MCF 10A (cell line): ENCODE results near the gene SAMD4B. TPM values are rescaled to one million over a fixed set of nuclear protein-coding genes. Genes with fewer than 3 reads are reported as not detected.

Experiments used
- BruUV-seq: library from RNA; stranded (reverse); fragments of 400-500 nt; replicated peaks from 2 replicates; lab custom pipeline; 2021; lab: Mats Ljungman, UMichigan
- CTCF ChIA-PET: fragments of 300-600 bp; sonication (Branson Sonifier 250); formaldehyde crosslinking; extraction: SDS; loops from one replicate; lab custom pipeline; 2021; ENCODE audit warnings: antibody characterized with exemption, inconsistent platforms; lab: Yijun Ruan, JAX
- POLR2A ChIA-PET: fragments of 300-600, 350-650 bp; sonication (Branson Sonifier 250); formaldehyde crosslinking; extraction: SDS; loops from one replicate; lab custom pipeline; 2020; ENCODE audit warnings: antibody characterized with exemption, inconsistent platforms; lab: Yijun Ruan, JAX
- DNase-seq: peaks from one replicate; pipeline ENCODE4 v3.0.0-alpha.2; 2018; ENCODE audit not compliant: unreplicated experiment
- H3K27ac Mint-ChIP-seq: one replicate; pipeline ENCODE4 v1.8.0; 2022; ENCODE audit warnings: mild to moderate bottlenecking, low read depth, mixed read lengths; ENCODE audit not compliant: unreplicated experiment
- H3K27me3 Mint-ChIP-seq: one replicate; pipeline ENCODE4 v1.8.0; 2022; ENCODE audit warnings: mixed read lengths; ENCODE audit not compliant: insufficient read depth, unreplicated experiment
- H3K36me3 Mint-ChIP-seq: one replicate; pipeline ENCODE4 v1.8.0; 2022; ENCODE audit warnings: mild to moderate bottlenecking, moderate library complexity, mixed read lengths; ENCODE audit not compliant: insufficient read depth, unreplicated experiment
- H3K4me1 Mint-ChIP-seq: one replicate; pipeline ENCODE4 v1.8.0; 2022; ENCODE audit warnings: mixed read lengths; ENCODE audit not compliant: insufficient read depth, unreplicated experiment
- H3K4me3 Mint-ChIP-seq: one replicate; pipeline ENCODE4 v1.8.0; 2022; ENCODE audit warnings: mild to moderate bottlenecking, moderate library complexity, mixed read lengths; ENCODE audit not compliant: unreplicated experiment
- H3K9me3 Mint-ChIP-seq: one replicate; pipeline ENCODE4 v1.8.0; 2022; ENCODE audit warnings: mixed read lengths; ENCODE audit not compliant: unreplicated experiment
- CTCF ChIP-seq: fragments of 200-600 bp; IDR thresholded peaks from one replicate; pipeline ENCODE4 v1.8.0; 2022; ENCODE audit warnings: antibody characterized with exemption, mild to moderate bottlenecking; ENCODE audit not compliant: unreplicated experiment
- intact Hi-C: fragments of 100-400 bp; cut with micrococcal nuclease; formaldehyde crosslinking; loops from 2 replicates; pipeline ENCODE4 v1.14.1; 2022
- total RNA-seq: library from RNA; stranded (reverse); gene quantifications from 2 replicates; pipeline ENCODE4 v1.2.3, GENCODE V29; 2022

Gene SAMD4B
- total RNA-seq, 1 experiment from 2014 or later, result 65.4 TPM

GRCh38 chr19:39405261-39405957 lies 63.2 kb downstream of the SAMD4B start:
- ChIA-PET CTCF (interaction anchor here (1.5 kb wide), 1 partner anchor 7 kb away, joined by 7 read pairs; no protein-coding TSS in a partner anchor), POLR2A (interaction anchor here (0.7 to 4.3 kb wide), 6 partner anchors 14 to 568 kb away, joined by 3 to 44 read pairs (median 24); partner anchors contain the start of genes MED29, PAF1, RPS16 and SUPT5H)
- intact Hi-C loops, result no loop called here
- Mint-ChIP-seq H3K27ac (peak overlapping the region; percentile 100), H3K4me3 (peak overlapping the region; percentile 94), H3K27me3 (no peaks in the 10 kb centered on the region), H3K9me3 (no peaks in the 10 kb centered on the region), H3K36me3 (peaks cover 46% of the 10 kb centered on the region), H3K4me1 (peaks cover 32% of the 10 kb centered on the region)
- no peak for DNase-seq
- no peak for TF ChIP-seq CTCF
- no TSS peak for BruUV-seq

- ChIA-PET POLR2A (interaction anchor here (0.8 to 4.3 kb wide), 6 partner anchors 9 to 39 kb away, joined by 4 to 121 read pairs (median 28); partner anchors contain the start of genes MED29, PAF1, RPS16 and SUPT5H), CTCF (interaction anchor here (0.6 to 1.5 kb wide), 3 partner anchors 8 to 77 kb away, joined by 3 to 7 read pairs (median 3); no protein-coding TSS in a partner anchor)
- H3K27ac Mint-ChIP-seq, result peak overlapping the region; percentile 92
- H3K9me3 Mint-ChIP-seq, result no peaks in the 10 kb centered on the region
- H3K27me3 Mint-ChIP-seq, result no peaks in the 10 kb centered on the region
- peak overlapping the region; percentile 94 for H3K4me3 Mint-ChIP-seq
- intact Hi-C loops, result no loop called here
- H3K4me1 Mint-ChIP-seq, result peaks cover 38% of the 10 kb centered on the region
- peaks cover 53% of the 10 kb centered on the region for H3K36me3 Mint-ChIP-seq
- no TSS peak for BruUV-seq
- TF ChIP-seq CTCF, result no peak
- no peak for DNase-seq
These were observed 63.9 kb downstream of the SAMD4B start for GRCh38 chr19:39405958-39406655.

GRCh38 chr19:39406656-39407409 lies 64.6 kb downstream of the SAMD4B start, which contains the start of gene ZFP36:
TSS of gene ZFP36 (plus strand) at chr19:39406847. CDS start at chr19:39406905, 58 bp downstream.
- TSS peak; percentile 55 for BruUV-seq
- TF ChIP-seq CTCF, result no peak
- DNase-seq, result peak; percentile 90
- H3K36me3 Mint-ChIP-seq, result peaks cover 60% of the 10 kb centered on the region
- peak within 1 kb of the TSS; percentile 92 for H3K27ac Mint-ChIP-seq
- no peaks in the 10 kb centered on the region for H3K9me3 Mint-ChIP-seq
- ChIA-PET POLR2A (interaction anchor here (0.6 to 4.3 kb wide), 8 partner anchors 10 to 1163 kb away, joined by 3 to 121 read pairs (median 9); partner anchors contain the start of genes MED29, PAF1, RPS16 and SUPT5H), CTCF (interaction anchor here (0.6 to 1.9 kb wide), 5 partner anchors 9 to 78 kb away, joined by 3 to 7 read pairs (median 4); no protein-coding TSS in a partner anchor)
- H3K4me3 Mint-ChIP-seq, result peak within 1 kb of the TSS; percentile 94
- intact Hi-C loops, result no loop called here
- H3K4me1 Mint-ChIP-seq, result peaks cover 37% of the 10 kb centered on the region
- H3K27me3 Mint-ChIP-seq, result no peaks in the 10 kb centered on the region
